ENCODE results near the gene PSTK. TPM values are rescaled to one million over a fixed set of nuclear protein-coding genes. Genes with fewer than 3 reads are reported as not detected.

Gene PSTK
- total and polyA plus RNA-seq, 2 experiments from 2014 or later: 7.4 to 7.6 TPM

- no peak for DNase-seq (ENCODE audit: low spot score)
- no peaks in the 10 kb centered on the region for H3K9me3 ChIP-seq (ENCODE audit: low read depth)
- peaks cover 17% of the 10 kb centered on the region for H3K79me2 ChIP-seq
- no peaks in the 10 kb centered on the region for H3K9me2 ChIP-seq (replicated peaks; ENCODE audit: insufficient read depth)
- H3K36me3 ChIP-seq (replicated peaks; ENCODE audit: insufficient read depth, low read depth): no peaks in the 10 kb centered on the region
- H4K20me1 ChIP-seq (ENCODE audit: insufficient read depth, poor library complexity, severe bottlenecking): no peaks in the 10 kb centered on the region
- TF ChIP-seq EZH2 (IDR thresholded peaks at IDR 0.05; ENCODE audit: borderline replicate concordance) (no peak), CTCF (IDR thresholded peaks at IDR 0.05; ENCODE audit: poor library complexity) (no peak), EZH2phosphoT487 (IDR thresholded peaks at IDR 0.05; ENCODE audit: low read depth, severe bottlenecking, unreplicated experiment) (no peak)
- WGBS (ENCODE audit: low lambda C conversion rate, missing lambda C conversion rate): 95% methylated on average over 6 of the region's 6 CpGs
- no peak overlapping the region for H3K4me3 ChIP-seq
- H3K27me3 ChIP-seq: no peaks in the 10 kb centered on the region
- H3K27ac ChIP-seq: no peak overlapping the region
- no peak overlapping the region for H2AFZ ChIP-seq
- no peaks in the 10 kb centered on the region for H3K4me1 ChIP-seq (ENCODE audit: insufficient read depth)
- H3K4me2 ChIP-seq: no peak overlapping the region
Observed at GRCh38 chr10:122993797-122994336, 13.7 kb downstream of the PSTK start.

DNA sequence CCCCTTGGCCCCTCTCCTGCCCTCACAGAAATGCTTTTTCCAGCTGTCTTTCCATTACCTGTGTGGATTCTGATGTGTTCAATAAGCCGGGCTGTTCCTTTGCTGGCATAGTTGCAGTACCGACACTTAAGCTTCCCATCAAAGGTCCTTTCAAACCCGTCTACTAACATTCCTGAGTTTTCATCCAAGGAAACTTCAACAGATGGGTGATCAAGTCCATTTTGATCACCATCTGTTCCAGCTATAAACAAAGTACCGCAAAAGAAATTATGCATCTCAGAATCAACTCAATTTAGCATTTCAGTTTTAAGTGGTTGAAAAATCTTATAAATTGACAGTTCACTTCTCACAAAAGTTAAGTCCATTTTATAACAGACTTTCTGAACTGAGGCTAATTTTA is 15.7 kb downstream of the PSTK start:
- TF ChIP-seq EZH2phosphoT487 (IDR thresholded peaks at IDR 0.05; ENCODE audit: low read depth, severe bottlenecking, unreplicated experiment) (no peak), EZH2 (IDR thresholded peaks at IDR 0.05; ENCODE audit: borderline replicate concordance) (no peak), CTCF (IDR thresholded peaks at IDR 0.05; ENCODE audit: poor library complexity) (no peak)
- H3K27me3 ChIP-seq: no peaks in the 10 kb centered on the region
- no peaks in the 10 kb centered on the region for H3K9me2 ChIP-seq (replicated peaks; ENCODE audit: insufficient read depth)

GRCh38 chr10:122997864-122998263 is 17.7 kb downstream of the PSTK start:
- DNase-seq (ENCODE audit: low spot score): no peak
- Histone ChIP-seq H3K79me2 (peaks cover 57% of the 10 kb centered on the region), H3K9me2 (replicated peaks; ENCODE audit: insufficient read depth) (no peaks in the 10 kb centered on the region), H3K9me3 (ENCODE audit: low read depth) (no peaks in the 10 kb centered on the region), H3K4me3 (no peak overlapping the region), H2AFZ (no peak overlapping the region), H3K27me3 (no peaks in the 10 kb centered on the region), H4K20me1 (ENCODE audit: insufficient read depth, poor library complexity, severe bottlenecking) (peaks cover 7% of the 10 kb centered on the region), H3K4me1 (ENCODE audit: insufficient read depth) (peaks cover 4% of the 10 kb centered on the region), H3K36me3 (replicated peaks; ENCODE audit: insufficient read depth, low read depth) (no peaks in the 10 kb centered on the region), H3K4me2 (no peak overlapping the region), H3K27ac (no peak overlapping the region)
- WGBS (ENCODE audit: low lambda C conversion rate, missing lambda C conversion rate): 89% methylated on average over 3 of the region's 3 CpGs
- TF ChIP-seq EZH2 (IDR thresholded peaks at IDR 0.05; ENCODE audit: borderline replicate concordance): no peak
- no peak for TF ChIP-seq EZH2phosphoT487 (IDR thresholded peaks at IDR 0.05; ENCODE audit: low read depth, severe bottlenecking, unreplicated experiment)
- no peak for TF ChIP-seq CTCF (IDR thresholded peaks at IDR 0.05; ENCODE audit: poor library complexity)

More for the DNA sequence above, 15.7 kb downstream of the PSTK start:
- peaks cover 38% of the 10 kb centered on the region for H3K79me2 ChIP-seq
- WGBS (ENCODE audit: low lambda C conversion rate, missing lambda C conversion rate): 92% methylated on average over 4 of the region's 4 CpGs
- H3K4me2 ChIP-seq: no peak overlapping the region
- no peaks in the 10 kb centered on the region for H3K9me3 ChIP-seq (ENCODE audit: low read depth)
- H3K27ac ChIP-seq: no peak overlapping the region
- no peaks in the 10 kb centered on the region for H3K36me3 ChIP-seq (replicated peaks; ENCODE audit: insufficient read depth, low read depth)
- DNase-seq (ENCODE audit: low spot score): no peak
- H3K4me3 ChIP-seq: no peak overlapping the region
- H4K20me1 ChIP-seq (ENCODE audit: insufficient read depth, poor library complexity, severe bottlenecking): peaks cover 7% of the 10 kb centered on the region
- H3K4me1 ChIP-seq (ENCODE audit: insufficient read depth): peaks cover 4% of the 10 kb centered on the region
- H2AFZ ChIP-seq: no peak overlapping the region
